Astrocyte of the hippocampus (primary cell): ENCODE data around the gene GNG8.
"Not testable (repeated sequence)": the region's sequence is repeated elsewhere in the genome, so short reads cannot be mapped to it uniquely, and the experiment has no call there.

Experiments used
- DNase-seq: peaks from one replicate; pipeline ENCODE4 v3.0.0; 2011; ENCODE audit warnings: low read depth, low spot score

The GNG8 gene

DNA sequence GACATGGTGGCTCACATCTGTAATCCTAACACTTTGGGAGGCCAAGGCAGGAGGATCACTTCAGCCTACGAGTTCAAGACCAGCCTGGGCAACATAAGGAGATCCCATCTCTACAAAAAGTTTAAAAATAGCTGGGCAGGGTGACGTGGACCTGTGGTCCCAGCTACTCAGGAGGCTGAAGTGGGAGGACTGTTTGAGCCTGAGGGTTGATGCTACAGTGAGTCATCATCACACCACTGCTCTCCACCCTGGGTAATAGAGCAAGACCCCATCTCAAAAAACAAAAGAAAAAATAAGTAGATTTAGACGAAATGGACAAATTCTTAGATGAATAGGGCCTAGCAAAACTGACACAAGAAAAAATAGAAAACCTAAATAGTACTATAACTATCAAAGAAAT is 10.4 kb upstream of the GNG8 start:
- DNase-seq = no peak

DNA sequence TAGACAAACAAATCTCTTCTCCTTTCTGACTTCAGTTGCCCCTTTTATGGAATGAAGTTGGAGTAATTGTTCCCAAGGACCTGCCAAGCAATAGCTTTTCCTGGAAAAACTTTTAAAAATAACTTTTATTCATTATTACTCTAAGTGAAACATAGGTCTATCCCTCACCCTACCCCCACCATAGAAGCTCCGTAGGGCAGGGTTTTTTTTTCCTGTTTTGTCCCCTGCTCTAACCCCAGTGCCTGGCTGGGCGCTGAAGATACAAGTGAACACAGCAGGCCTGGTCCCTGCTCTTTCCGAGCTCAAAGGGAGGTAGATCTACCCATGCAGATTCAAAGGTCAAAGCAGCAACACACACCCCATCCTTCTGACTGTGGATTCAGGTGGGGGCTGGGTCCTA is 8.7 kb upstream of the GNG8 start:
- no peak for DNase-seq

DNA sequence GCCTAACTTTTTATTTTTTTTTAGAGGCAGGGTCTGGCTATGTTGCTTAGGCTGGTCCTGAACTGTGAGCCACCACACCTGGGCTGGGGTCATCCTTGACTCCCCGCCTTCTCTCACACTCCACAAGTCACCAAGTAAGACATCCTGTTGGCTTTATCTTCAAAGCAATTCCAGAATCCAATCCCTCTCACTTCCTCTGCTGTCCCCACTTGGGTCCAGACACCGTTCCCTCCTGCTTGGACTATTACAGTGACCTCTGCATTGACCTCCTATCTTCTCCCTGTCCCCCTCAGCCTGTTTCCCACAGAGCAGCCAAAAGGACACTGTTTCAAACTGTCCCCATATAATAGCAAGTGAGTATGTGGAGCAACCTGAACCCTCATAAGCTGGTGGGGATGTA is 4.7 kb upstream of the GNG8 start:
- DNase-seq = no peak

DNA sequence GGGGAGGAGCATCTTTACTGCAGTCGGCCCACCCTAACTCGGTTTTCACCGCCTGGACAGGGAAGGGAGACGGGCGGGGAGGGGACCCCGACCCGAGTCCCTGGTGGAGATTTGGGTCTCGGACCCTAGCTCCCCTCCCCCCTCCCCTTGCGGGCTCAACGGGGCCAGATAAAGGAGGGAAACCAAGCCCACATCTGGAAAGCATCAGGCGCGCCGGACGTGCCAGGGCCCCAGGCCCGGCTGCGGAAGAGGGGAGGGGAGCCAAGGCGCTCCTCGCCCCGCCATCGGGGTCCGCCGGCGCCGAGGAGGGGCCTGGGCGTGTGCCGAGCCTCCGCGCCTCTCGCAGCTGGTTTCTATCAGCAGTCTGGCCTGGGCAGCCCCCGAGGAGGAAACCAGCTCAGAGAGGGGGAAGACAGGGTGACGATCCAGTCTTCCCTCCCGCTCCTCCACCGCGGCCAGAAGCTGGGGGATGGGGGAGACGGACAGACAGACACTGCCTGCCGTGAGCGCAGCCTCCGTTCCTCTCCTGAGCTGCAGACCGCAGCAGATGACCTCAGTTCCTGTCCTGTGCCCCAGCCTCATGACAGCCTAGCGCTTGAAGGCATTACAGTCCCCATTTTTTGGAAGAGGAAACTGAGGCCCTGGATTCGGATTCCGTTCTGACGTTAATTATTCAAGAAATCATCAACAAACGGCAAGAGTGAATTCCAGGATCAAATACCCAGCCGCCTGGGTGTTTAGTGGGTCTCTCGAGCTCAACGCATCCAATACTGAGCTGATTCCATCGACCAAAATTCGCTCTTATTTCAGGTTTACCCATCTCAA is 3.6 kb upstream of the GNG8 start:
- DNase-seq = peak; percentile 26

DNA sequence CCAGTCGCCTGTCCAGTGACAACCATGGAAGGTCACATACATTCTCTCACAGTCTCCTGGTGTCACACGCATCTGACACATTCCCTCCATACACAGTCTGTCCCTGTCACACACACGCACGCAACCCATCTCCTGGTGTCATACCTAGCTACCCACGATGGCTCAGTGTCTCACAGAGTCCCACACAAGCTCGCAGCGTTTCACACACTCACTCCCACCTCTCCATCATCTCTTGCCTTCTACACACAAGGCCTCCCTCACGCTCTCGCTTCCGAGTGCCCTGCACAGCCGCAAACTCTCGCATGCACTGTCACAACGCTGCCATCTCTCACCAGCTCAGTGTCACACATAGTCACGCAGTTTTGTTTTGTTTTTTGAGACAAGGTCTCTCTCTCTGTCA is 1.2 kb upstream of the GNG8 start:
- no peak for DNase-seq

DNA sequence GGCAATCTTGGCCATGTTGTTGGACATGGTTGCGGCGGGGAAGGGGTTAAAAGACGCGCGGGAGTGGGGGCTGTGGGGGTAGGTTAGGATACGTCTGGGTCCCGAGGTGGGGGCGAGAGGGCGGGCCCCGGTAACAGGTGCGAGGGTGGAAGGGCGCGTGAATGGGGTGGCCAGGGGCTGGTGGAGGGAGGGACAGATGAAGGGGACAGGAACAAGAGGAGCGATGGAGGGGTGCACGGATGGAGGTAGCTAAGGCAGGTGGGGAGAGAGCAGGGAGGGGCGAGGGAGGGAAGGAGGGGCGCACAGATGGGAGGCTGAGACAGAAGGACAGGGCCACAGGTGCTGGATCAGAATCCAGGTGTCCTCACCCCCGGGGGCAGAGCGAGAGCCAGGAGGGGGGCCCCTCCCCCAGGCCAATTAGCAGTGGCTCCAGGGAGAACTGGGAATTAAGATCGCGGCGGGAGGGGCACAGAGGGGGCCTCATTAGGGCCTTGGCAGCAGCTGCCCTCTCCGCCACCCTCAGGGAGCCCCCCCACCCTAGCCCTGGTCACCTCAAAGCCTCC is 1.3 kb downstream of the GNG8 start:
- no peak for DNase-seq

DNA sequence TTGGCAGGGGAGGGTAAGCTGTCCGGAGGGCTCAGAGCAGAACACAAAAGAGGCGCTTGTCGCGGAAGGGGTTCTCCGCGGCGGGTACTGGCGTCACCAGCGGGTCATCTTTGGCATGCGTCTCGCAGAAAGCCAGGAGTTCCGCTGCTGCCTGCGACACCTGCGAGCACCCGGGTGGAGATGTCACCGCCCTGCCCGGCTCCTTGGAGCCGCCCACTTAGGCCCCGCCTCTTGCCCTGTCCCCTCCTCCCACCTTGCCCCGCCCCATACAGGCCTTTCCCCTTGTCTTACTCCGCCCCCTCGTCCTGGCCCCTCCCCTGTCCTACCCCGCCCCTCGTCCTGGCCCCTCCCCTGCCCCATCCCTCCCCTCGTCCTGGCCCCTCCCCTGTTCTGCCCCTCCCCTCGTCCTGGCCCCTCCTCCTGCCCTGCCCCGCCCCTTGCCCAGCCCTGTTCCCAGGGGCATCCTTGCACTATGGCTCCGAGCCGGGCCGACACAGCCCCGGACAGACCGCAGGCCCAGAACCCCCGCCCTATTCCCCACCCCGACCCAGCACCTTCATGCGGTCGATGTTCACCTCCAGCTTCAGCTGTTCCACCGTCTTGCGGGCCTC is 1.9 kb downstream of the GNG8 start:
- peak; percentile 90 for DNase-seq

DNA sequence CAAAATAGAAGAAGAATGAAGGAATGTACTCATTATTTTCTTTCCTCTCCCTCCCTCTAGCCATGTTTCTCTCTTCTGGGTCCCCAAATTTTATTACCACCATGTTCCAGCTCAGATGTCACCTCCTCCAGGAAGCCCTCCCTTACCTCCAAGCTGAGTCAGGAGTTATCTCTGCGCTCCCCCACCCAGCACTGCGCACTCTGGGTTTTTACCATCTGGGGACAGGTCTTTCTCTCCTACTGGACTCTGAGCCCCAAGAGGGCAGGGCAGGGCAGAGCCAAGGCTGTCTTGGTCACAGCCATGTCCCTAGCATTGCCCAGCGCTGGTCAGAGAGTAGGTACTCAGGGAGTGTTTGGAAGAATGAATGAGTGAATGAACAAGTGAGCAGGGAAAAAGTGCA is 2.9 kb downstream of the GNG8 start:
- no peak for DNase-seq

DNA sequence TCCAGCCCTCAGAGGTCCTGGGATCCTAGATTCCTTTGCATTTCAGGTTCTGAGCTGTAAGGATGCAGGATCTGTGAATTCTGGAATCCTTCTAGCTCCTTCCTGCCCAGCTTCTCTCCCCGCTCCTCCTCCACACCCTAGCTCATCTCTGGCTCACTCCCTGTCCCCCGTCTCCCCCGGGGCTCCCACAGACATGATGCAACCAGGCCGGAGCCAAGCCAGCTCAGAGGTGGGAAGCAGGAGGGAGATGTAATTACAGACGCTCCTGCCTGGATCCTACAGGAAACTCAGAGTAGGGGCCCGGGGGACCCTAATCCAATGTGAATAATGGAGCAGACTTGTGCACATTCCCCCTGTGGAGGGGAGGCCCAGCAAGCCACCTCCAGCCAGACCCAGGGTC is 4.5 kb downstream of the GNG8 start:
- DNase-seq = no peak

DNA sequence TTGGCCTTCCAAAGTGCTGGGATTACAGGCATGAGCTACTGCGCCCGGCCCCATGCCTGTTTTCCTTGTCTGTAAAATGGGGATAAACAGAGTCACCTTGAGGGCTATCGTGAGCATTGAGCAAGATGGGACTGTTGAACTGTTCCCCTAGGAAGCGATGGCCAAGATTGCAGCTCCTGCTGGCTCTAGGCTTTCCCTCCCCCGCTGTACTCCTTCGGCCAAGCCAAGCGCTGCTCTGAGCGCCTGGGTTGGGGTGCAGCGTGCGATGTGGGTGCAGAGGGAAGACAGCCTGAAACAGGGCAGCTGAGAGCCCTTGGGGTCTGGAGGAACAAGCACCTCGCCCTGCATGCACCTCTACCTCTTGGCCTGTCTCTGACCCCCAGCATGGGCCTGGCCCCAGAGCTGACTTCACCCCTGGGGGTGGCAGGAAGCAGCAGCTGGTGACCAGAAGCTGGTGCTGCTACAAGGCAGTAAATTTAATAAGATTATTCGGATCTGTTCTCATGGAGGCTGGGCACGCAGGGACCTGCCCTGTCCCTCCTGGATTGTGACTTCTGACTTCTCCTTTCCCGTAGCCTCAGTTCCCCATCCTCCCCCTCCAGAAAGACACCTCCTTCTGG is 5.3 kb downstream of the GNG8 start:
- no peak for DNase-seq

DNA sequence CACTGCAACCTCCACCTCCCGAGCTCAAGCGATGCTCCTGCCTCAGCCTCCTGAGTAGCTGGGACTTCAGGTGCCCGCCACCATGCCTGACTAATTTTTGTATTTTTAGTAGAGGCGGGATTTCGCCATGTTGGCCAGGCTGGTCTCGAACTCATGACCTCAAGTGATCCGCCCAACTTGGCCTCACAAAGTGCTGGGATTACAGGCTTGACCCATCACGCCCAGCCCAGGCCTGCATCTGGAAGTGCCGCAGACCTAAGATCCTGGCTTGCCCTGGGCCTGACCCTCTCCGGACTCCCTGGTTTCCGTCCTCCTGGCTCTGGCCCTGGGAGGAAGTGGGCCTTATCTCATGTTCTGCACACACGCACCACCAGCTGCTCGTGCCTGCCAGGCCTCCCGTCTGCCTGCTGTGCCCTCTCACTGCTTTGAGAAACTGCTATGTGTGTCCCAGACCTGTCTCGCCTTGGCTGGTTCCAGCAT is 6.4 kb downstream of the GNG8 start:
- no peak for DNase-seq

DNA sequence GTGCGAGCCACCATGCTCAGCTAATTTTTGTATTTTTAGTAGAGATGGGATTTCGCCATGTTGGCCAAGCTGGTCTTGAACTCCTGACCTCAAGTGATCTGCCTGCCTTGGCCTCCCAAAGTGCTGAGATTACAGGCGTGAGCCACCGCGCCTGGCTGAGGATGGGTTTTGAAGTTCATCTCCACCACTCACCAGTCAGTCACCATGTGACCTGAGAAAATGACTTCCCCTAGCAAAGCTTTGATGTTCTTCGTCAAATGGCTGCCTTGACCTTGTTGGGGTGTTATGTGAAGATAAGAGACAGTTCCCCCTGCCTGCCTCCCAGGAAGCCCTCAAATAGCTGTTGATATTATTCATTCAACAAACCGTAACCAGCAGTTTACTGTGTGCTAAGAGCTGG is 7.0 kb downstream of the GNG8 start:
- not testable (repeated sequence) for DNase-seq

DNA sequence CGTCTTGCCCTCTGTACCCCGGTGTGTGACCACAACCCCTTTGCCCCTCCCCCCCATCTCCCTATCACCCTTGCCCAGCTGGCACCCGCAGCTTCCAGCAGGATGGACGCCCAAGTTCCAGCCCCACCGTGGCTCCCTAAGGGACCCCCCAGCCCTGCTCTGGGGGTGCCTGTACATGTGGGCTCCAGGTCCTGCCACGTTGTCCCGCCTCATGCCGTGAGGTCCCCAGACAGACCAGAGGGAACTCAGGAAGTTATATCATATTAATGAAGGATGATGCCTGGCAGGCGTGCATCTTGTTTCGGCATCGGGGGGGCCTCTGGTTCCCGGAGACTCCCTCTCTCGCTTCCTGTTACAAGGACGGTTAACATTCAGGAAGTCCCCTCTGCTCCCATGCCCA is 9.6 kb downstream of the GNG8 start:
- no peak for DNase-seq

DNA sequence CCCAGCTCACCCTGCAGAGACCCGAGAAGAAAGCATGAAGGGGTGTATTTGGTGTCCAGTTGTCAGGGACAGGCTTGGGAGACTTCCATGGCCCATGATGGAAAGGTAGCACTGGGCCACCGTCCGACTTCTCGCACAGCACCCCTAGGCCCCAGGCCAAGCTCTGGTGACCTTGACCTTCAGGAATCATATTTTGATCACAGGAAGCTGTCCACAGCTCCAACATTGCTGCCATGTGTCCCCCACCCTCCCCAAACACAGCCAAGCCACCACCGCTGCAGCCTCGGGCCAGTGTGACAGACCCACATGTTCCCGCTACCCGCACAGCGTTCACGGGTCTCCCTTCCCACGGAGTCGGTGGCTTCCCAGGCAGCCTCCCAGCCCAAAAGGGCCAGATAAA is 10.3 kb downstream of the GNG8 start:
- DNase-seq = no peak

DNA sequence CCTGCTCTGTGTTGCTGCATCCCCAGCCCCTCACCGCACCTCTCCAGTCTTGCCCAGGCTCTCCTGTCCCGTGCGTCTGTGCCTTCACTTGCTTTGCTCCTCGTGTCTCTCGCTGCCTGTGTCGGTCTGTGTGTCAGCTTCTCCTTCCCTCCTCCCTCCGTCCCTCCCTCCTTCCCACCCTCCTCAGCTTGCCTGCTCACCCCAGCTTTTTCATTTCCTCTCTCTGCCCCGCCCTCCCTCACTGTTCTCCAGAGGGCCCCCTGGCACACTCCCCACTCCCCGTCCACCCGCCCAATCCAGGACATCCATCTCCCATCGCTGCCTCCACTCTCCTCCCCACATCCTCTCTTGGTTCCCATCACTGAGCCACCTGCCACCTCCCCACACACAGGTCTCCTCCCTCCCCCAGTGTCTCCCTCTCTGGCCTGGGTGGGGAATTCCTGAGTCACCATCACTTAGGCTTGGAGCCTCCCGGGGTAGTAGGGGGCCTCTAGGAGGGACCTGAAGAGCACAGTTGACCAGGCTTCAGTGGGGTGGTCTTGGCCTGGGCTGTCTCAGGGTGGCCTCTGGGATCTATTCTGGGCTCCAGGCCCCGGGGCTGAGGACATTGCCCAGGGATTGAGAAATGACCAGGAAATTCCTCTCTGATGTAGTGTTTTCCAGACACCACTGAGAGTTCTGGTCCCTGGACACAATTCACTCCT is 10.9 kb downstream of the GNG8 start, which contains the start of gene PTGIR:
PTGIR (minus strand) TSS at position 132 of the 704 bp plus-strand sequence. CDS start 864 bp downstream, outside the sequence.
- DNase-seq = no peak

DNA sequence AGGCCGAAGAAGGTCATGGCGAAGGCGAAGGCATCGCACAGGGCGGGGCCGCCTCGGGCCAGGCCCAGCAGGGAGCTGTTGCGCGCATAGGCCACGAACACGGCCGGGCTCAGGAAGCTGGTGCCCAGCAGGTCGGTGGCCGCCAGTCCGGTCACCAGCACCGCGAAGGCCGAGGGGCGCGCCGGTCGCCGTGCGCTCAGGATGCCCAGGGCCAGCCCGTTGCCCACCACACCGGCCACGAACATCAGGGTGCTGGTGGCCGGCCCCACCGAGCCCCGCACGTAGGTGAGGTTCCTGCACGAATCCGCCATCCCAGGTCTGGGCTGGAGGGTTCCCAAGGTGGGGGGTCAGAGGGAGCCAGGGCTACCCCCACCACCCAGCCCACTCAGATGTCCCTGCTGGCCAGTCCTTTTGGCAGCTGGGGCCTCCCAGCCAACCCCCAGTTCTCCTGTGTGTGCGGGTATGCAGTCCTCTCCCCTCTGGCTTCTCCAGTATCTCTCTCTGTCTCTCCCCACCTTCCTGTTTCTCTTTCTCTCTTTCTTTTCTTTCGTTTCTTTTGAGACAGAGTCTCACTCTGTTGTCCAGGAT is 12.0 kb downstream of the GNG8 start:
- no peak for DNase-seq

DNA sequence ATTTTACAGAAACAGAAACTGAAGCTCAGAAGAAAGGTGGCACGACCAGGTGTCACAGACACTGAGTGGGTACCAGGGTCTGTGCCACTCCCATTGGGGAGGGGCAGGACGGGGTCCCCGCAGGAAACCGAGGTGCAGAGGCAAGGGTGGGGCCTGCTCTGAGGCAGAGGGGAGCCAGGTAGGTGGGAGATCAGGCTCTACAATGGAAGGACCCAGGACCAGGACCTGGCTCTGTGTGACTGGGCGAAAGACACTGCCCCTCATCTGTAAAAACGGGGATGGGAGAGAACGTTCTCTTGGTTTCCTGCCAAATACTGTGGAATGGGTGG is 13.9 kb downstream of the GNG8 start:
- DNase-seq = no peak

DNA sequence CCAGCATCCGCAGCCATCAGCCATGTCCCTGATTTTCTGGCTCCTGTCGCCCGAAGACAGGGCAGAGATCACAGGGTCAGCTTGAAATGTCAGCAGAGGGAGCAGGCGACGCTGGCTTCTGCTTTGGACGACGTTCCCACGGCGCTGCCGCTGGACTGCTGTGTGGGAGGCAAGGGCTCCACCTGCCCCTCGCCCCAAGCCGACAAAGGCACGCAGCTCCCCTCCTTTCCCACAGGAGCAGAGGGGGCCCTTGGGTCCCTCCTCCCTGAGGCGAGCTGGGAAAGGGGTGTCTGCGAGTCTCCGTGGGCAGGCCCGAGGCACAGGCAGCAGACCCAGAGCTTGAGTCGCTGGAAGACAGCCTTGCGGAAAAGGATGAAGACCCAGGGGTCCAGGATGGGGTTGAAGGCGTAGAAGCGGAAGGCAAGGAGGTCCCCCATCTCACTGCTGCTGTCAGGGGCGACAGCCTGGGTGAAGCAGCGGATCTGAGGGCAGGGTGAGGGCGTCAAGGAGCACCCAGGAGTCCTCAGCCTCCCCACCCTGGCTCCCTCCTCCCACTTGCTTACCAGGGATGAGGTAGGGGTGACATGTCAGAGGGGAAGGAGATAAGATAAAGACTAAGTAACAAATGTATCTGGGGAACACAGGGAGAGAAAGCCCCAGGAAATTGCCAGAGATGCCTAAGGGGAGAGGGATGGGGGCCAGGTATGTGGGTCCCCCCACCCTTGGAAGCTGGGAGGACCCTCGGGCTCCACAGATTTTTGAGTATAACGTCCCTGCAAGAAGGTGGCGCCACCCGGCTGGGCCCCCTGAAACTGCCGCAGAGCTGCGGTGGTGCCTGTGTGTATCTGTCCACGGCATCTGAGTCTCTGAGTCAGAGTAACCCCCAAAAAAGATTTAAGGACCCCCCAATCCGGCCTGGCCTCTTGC is 14.5 kb downstream of the GNG8 start:
- no peak for DNase-seq

DNA sequence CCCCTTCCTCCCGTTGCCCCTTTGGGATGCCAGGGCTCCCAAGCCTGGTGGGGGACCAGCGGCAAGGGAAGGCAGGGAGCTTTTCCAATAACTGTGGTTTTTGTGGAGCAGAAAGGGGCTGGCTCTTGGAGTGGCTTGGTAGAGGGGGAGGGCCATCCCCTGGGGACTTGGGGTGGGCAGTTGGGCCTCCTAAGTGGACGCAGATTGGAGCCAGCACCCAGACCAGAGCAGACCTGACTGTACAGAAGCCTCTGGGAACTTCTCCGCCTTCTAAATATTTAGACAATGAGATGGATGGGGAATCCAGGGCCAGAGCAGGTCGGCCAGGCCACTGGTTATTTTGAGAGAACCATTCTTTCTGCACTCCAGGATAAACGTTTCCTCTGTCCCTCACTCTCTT is 15.3 kb downstream of the GNG8 start:
- peak; percentile 54 for DNase-seq

DNA sequence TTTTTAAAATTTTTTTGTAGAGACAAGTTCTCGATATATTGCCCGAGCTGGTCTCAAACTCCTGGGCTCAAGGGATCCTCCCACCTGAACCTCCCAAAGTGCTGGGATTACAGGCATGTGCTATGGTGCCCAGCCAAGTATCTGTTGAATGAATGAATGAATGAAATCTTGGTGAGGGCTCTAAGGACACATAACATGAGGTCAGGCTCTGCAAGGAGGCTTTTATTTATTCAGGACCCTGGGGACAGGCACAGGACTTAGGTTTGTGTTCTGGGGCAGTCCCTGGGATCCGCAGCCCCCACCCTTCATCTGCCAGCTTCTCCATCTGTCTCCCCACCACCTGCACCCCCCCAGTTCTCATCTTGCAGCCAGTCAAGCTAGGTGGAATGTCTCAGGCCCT is 15.7 kb downstream of the GNG8 start:
- DNase-seq = no peak
